Osteoblast (primary cell): ENCODE results near the gene EPB41L1. TPM values are rescaled to one million over a fixed set of nuclear protein-coding genes. Genes with fewer than 3 reads are reported as not detected.

Source experiments
- DNase-seq: peaks from one replicate; pipeline ENCODE4 v3.0.0; 2011; ENCODE audit warnings: low spot score, mixed read lengths; ENCODE audit not compliant: insufficient read length; ENCODE audit errors: missing footprints
- H2AFZ ChIP-seq: 2 replicates; pipeline ENCODE4 v1.6.0; 2011; ENCODE audit warnings: mild to moderate bottlenecking, low read length
- H3K27ac ChIP-seq: 2 replicates; pipeline ENCODE4 v1.5.1; 2011; ENCODE audit warnings: mild to moderate bottlenecking, low read depth, low read length, moderate library complexity
- H3K27me3 ChIP-seq: 2 replicates; pipeline ENCODE4 v1.6.0; 2012; ENCODE audit warnings: mild to moderate bottlenecking, control low read depth, inconsistent platforms, low read length, moderate library complexity; ENCODE audit not compliant: insufficient read depth
- H3K36me3 ChIP-seq: 2 replicates; pipeline ENCODE4 v1.5.1; 2011; ENCODE audit warnings: mild to moderate bottlenecking, low read length, control low read depth, moderate library complexity; ENCODE audit not compliant: insufficient read depth
- H3K4me1 ChIP-seq: 2 replicates; pipeline ENCODE4 v1.5.1; 2011; ENCODE audit warnings: mild to moderate bottlenecking, low read length, control low read depth, moderate library complexity; ENCODE audit not compliant: insufficient read depth
- H3K4me2 ChIP-seq: 2 replicates; pipeline ENCODE4 v1.6.0; 2011; ENCODE audit warnings: mild to moderate bottlenecking, low read length; ENCODE audit not compliant: insufficient read depth
- H3K4me3 ChIP-seq: fragments of 200-600 bp; sonication (generic); 3 replicates; pipeline ENCODE4 v1.5.1; 2012; ENCODE audit warnings: mild to moderate bottlenecking, low read length, inconsistent platforms; ENCODE audit not compliant: insufficient read depth
- H3K79me2 ChIP-seq: 2 replicates; pipeline ENCODE4 v1.6.0; 2012; ENCODE audit warnings: mild to moderate bottlenecking, low read length, control low read depth, inconsistent platforms; ENCODE audit not compliant: insufficient read depth
- H3K9me3 ChIP-seq: 2 replicates; pipeline ENCODE4 v1.5.1; 2011; ENCODE audit warnings: low read depth, low read length, control low read depth
- H4K20me1 ChIP-seq: 2 replicates; pipeline ENCODE4 v1.6.0; 2012; ENCODE audit warnings: mild to moderate bottlenecking, low read length, control low read depth; ENCODE audit not compliant: insufficient read depth
- total RNA-seq: library from RNA; depleted of rRNA; stranded (reverse); fragments of >200 nt; gene quantifications from 2 replicates; pipeline ENCODE4 v1.2.3, GENCODE V29; 2012
- TF ChIP-seq, protein P1 (sequence below): IDR thresholded peaks from 2 replicates; pipeline ENCODE4 v1.5.1; 2011; ENCODE audit warnings: mild to moderate bottlenecking, low read depth, low read length, moderate library complexity; ENCODE audit errors: extremely low read depth

Gene EPB41L1
- total RNA-seq, 1 donor: 26.8 TPM

DNA sequence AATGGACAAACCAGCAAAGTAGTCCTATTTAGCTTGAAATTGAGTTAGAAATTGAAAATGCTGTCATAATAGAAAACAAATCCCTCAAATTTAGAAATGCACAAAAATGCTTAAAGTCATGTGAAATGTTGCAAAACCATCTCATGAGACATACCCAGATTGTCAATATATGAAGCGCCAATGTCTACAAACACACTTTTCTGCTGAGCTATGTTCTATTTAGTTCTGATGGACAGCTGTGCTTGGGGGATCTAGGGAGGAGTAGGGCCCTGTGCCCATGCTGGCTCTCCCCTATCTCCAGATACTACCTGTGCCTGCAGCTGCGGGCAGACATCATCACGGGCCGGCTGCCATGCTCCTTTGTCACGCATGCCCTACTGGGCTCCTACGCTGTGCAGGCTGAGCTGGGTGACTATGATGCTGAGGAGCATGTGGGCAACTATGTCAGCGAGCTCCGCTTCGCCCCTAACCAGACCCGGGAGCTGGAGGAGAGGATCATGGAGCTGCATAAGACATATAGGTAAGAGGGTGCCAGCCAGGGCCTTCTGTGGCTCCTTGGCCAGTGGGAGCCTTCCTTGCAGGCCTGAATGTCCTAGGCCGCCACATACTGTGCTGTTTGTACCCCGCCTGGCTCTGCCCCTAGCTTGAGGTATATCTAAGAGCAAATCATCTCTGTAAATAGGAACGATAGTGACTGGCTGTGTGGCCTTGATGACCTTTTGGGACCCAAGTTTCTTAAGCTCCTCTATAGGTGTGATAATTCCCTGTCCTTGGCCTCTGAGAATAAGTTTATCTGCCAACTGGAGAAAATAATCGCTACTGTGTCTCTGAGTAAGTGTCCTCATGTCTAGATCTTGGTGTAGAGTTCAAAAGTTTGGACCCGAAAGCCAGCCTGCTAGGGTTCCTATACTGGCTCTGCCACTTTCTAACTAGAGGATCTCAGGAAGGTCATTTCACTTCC lies 30.6 kb downstream of the EPB41L1 start:
- H2AFZ ChIP-seq: no peak overlapping the region
- peaks cover 11% of the 10 kb centered on the region for H3K36me3 ChIP-seq
- no peaks in the 10 kb centered on the region for H3K9me3 ChIP-seq
- no peaks in the 10 kb centered on the region for H3K79me2 ChIP-seq
- peak; percentile 42 for DNase-seq
- H3K27me3 ChIP-seq: no peaks in the 10 kb centered on the region
- no peak overlapping the region for H3K4me3 ChIP-seq
- no peak overlapping the region for H3K27ac ChIP-seq
- peaks cover 9% of the 10 kb centered on the region for H3K4me1 ChIP-seq
- H3K4me2 ChIP-seq: no peak overlapping the region
- H4K20me1 ChIP-seq: no peaks in the 10 kb centered on the region
- TF ChIP-seq, protein P1, sequence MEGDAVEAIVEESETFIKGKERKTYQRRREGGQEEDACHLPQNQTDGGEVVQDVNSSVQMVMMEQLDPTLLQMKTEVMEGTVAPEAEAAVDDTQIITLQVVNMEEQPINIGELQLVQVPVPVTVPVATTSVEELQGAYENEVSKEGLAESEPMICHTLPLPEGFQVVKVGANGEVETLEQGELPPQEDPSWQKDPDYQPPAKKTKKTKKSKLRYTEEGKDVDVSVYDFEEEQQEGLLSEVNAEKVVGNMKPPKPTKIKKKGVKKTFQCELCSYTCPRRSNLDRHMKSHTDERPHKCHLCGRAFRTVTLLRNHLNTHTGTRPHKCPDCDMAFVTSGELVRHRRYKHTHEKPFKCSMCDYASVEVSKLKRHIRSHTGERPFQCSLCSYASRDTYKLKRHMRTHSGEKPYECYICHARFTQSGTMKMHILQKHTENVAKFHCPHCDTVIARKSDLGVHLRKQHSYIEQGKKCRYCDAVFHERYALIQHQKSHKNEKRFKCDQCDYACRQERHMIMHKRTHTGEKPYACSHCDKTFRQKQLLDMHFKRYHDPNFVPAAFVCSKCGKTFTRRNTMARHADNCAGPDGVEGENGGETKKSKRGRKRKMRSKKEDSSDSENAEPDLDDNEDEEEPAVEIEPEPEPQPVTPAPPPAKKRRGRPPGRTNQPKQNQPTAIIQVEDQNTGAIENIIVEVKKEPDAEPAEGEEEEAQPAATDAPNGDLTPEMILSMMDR: no peak

DNA sequence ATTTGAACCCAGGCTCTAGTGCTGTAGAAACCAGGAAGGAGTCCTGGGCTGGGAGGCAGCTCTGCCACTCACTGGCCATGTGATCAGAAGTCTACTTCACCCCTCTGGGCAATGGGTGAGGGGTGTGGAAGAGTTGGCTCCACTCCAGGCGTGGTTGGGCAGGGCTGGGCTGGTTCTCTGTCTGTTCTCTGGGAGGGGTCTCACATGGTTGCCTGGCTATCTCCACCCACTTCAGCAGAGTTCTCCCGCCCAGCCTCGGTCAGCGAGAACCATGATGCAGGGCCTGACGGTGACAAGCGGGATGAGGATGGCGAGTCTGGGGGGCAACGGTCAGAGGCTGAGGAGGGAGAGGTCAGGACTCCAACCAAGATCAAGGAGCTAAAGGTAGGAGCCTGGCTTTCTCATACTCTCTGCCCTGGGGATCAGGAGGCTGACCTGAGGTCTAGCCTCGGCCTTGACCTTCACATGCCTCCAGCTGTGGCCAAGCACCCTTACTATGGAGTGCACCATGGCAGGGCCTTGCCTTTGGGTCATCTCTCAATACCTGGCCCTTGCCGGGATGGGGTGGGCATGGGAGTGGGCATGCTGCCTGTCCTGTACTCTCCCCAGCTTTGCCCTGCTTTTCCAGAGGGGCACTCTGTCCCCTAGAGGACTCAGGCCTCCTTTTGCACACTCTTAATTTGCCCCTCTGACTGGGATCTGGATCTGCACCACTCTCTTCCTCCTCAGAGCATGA lies 39.6 kb downstream of the EPB41L1 start:
- no peaks in the 10 kb centered on the region for H3K27me3 ChIP-seq
- no peak overlapping the region for H3K27ac ChIP-seq
- no peaks in the 10 kb centered on the region for H3K36me3 ChIP-seq
- no peak overlapping the region for H3K4me3 ChIP-seq
- no peak for DNase-seq
- no peaks in the 10 kb centered on the region for H4K20me1 ChIP-seq
- no peak overlapping the region for H2AFZ ChIP-seq
- no peak overlapping the region for H3K4me2 ChIP-seq
- TF ChIP-seq, protein P1: no peak
- H3K9me3 ChIP-seq: no peaks in the 10 kb centered on the region
- H3K4me1 ChIP-seq: no peaks in the 10 kb centered on the region
- H3K79me2 ChIP-seq: no peaks in the 10 kb centered on the region

DNA sequence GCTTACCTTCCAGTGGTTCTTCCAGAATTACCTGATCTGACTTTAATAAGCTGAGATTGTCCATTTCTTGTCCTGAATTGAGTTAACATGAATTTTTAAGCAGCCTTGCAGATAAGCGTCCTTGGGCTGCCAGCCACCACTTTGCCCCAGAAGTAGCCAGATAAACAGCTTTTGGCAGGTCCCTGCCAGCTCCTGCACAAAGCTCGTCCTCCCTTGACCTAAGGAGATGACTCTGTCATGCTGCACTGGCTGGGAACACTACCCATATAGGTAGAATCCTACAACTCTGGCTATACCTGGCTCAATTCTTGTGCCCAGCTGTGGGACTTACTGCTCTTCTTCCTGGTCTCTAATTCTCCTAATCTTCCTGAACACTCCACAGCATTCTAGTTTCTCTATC lies 42.1 kb downstream of the EPB41L1 start:
- DNase-seq: peak; percentile 74
- no peaks in the 10 kb centered on the region for H3K4me1 ChIP-seq
- TF ChIP-seq, protein P1: no peak
- H4K20me1 ChIP-seq: peaks cover 3% of the 10 kb centered on the region
- no peaks in the 10 kb centered on the region for H3K9me3 ChIP-seq
- no peaks in the 10 kb centered on the region for H3K36me3 ChIP-seq
- H3K27ac ChIP-seq: no peak overlapping the region
- H3K79me2 ChIP-seq: no peaks in the 10 kb centered on the region
- H2AFZ ChIP-seq: no peak overlapping the region
- H3K4me2 ChIP-seq: no peak overlapping the region
- no peaks in the 10 kb centered on the region for H3K27me3 ChIP-seq
- H3K4me3 ChIP-seq: no peak overlapping the region

DNA sequence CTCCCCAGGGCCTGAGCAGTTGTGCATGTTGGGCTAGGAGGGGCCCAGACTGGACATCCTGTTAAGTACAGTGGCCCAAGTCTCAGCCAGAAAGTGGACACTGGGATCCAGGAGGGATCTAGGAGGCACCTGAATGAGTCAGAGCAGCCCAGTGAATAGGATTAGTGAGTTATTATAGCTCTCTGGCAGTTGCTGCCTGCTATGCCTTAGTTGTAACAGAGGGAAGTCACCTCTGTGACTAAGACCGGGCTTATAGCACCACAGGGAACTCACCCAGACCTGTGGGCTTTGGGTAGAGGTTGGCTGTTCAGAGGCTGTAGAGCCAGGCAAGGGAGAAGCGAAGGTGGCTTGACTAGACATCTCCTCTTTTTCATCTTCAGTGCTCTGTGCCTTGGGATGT lies 42.7 kb downstream of the EPB41L1 start:
- no peak overlapping the region for H3K4me3 ChIP-seq
- no peak overlapping the region for H3K27ac ChIP-seq
- DNase-seq: no peak
- TF ChIP-seq, protein P1: no peak
- no peaks in the 10 kb centered on the region for H3K79me2 ChIP-seq
- no peak overlapping the region for H2AFZ ChIP-seq
- peaks cover 3% of the 10 kb centered on the region for H4K20me1 ChIP-seq
- no peaks in the 10 kb centered on the region for H3K36me3 ChIP-seq
- H3K9me3 ChIP-seq: no peaks in the 10 kb centered on the region
- H3K27me3 ChIP-seq: no peaks in the 10 kb centered on the region
- H3K4me2 ChIP-seq: no peak overlapping the region
- H3K4me1 ChIP-seq: no peaks in the 10 kb centered on the region
